A673 (cell line): ENCODE results near the gene SNRPA1. TPM values are rescaled to one million over a fixed set of nuclear protein-coding genes. Genes with fewer than 3 reads are reported as not detected.

ENCODE experiments used
- BruUV-seq: library from RNA; stranded (reverse); fragments of 400-500 nt; replicated peaks from 2 replicates; lab custom pipeline; 2021; lab: Mats Ljungman, UMichigan
- CTCF ChIA-PET: fragments of 300-600 bp; sonication (Branson Sonifier 250); formaldehyde crosslinking; loops from one replicate; lab custom pipeline; 2022; ENCODE audit warnings: antibody characterized with exemption; lab: Charles Lee
- POLR2A ChIA-PET: fragments of 300-600 bp; sonication (Branson Sonifier 250); formaldehyde crosslinking; loops from one replicate; lab custom pipeline; 2022; ENCODE audit warnings: antibody characterized with exemption; ENCODE audit not compliant: low non-redundant PET; lab: Charles Lee
- DNase-seq: peaks from one replicate; pipeline ENCODE4 v3.0.0-alpha.2; 2015; ENCODE audit warnings: low spot score
- H3K27ac ChIP-seq: fragments of 200-600 bp; sonication (generic); 2 replicates; pipeline ENCODE4 v1.5.1; 2016; ENCODE audit warnings: mixed run types, low read depth, mild to moderate bottlenecking, mixed read lengths, antibody characterized with exemption, low read length; ENCODE audit not compliant: poor library complexity, severe bottlenecking
- H3K27me3 ChIP-seq: fragments of 200-600 bp; sonication (generic); replicated peaks from 2 replicates; pipeline ENCODE4 v1.6.1; 2017; ENCODE audit warnings: mixed run types, low read depth, mild to moderate bottlenecking, mixed read lengths, antibody characterized with exemption, low read length; ENCODE audit not compliant: insufficient read depth, poor library complexity
- H3K36me3 ChIP-seq: fragments of 200-600 bp; sonication (generic); 2 replicates; pipeline ENCODE4 v1.6.1; 2016; ENCODE audit warnings: mixed run types, mild to moderate bottlenecking, mixed read lengths, antibody characterized with exemption, low read length; ENCODE audit not compliant: insufficient read depth, poor library complexity, severe bottlenecking
- H3K4me1 ChIP-seq: fragments of 200-600 bp; sonication (generic); 2 replicates; pipeline ENCODE4 v1.6.1; 2017; ENCODE audit warnings: mixed run types, mild to moderate bottlenecking, mixed read lengths, antibody characterized with exemption, low read length; ENCODE audit not compliant: insufficient read depth, poor library complexity, severe bottlenecking
- H3K4me3 ChIP-seq: fragments of 200-600 bp; sonication (generic); 2 replicates; pipeline ENCODE4 v1.5.1; 2016; ENCODE audit warnings: low read depth, mixed run types, mild to moderate bottlenecking, mixed read lengths, low read length; ENCODE audit not compliant: poor library complexity, severe bottlenecking
- H3K9me3 ChIP-seq: fragments of 200-600 bp; sonication (generic); 2 replicates; pipeline ENCODE4 v1.6.1; 2016; ENCODE audit warnings: mixed run types, low read depth, mild to moderate bottlenecking, mixed read lengths, antibody characterized with exemption, low read length; ENCODE audit not compliant: poor library complexity, severe bottlenecking
- CTCF ChIP-seq: fragments of 300-800, 200-600 bp; sonication (generic); conservative IDR thresholded peaks from 2 replicates; pipeline ENCODE4 v1.5.1; 2017; ENCODE audit warnings: low read depth, mild to moderate bottlenecking, antibody characterized with exemption, low read length, moderate library complexity, mixed read lengths
- EZH2 ChIP-seq: fragments of 200-600 bp; sonication (generic); IDR thresholded peaks from 2 replicates; pipeline ENCODE4 v1.6.1; 2017; ENCODE audit warnings: borderline replicate concordance, low read depth, mild to moderate bottlenecking, mixed read lengths, antibody characterized with exemption, low read length; ENCODE audit not compliant: poor library complexity, severe bottlenecking
- intact Hi-C: fragments of 100-400 bp; cut with micrococcal nuclease; formaldehyde crosslinking; loops from one replicate; pipeline ENCODE4 v1.10.0; 2022; ENCODE audit not compliant: unreplicated experiment
- total RNA-seq: library from RNA; stranded (reverse); gene quantifications from 2 replicates; pipeline ENCODE4 v1.2.3, GENCODE V29; 2021

SNRPA1 gene
- total RNA-seq, 1 experiment from 2014 or later, result 206 TPM

DNA sequence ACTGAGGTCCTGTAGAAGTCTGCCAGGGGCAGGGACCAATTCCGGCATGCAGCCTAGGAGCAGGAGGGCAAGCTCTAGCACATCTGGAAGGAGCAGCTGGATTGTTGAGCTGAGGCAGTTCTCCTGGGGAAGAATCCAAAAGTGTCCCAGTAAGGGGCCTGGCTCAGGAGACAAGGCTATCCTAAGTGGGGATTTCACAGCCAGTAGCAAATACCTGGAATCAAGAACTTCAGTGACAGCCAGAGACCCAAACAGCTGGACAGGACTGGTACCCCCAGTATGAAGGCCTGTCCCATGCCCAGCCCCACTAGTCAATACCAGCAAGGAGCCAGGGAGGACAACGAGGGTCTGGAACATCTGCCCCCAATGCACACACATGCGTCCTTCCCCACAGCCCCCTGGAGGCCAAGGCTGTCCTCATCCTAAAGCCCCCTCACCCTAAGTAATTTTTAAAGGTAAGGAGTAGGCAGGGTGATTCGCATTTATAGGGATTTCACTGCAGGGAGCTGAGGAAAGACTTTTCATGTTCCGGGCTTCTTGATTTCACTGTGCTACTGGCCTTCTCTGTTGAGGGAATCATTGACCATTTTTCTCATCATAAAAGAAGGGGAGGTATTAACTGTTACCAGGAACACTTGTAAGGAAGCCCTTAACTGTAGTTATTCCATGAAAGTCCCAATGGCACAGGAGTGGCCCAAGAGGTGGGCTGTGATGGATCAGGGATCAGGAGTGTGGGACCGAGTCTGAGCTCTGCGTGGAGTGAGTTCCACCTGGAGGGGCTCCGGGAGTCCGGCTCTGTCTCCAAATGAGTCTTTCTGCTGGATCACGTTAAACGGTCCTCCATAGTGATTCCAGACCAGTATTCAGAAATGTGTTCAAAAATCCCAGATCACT lies 40.6 kb downstream of the SNRPA1 start:
- H3K36me3 ChIP-seq, result no peaks in the 10 kb centered on the region
- ChIA-PET POLR2A (no interaction called here), CTCF (no interaction called here)
- no peak for DNase-seq
- no peaks in the 10 kb centered on the region for H3K27me3 ChIP-seq
- H3K9me3 ChIP-seq, result no peaks in the 10 kb centered on the region
- intact Hi-C loops, result loop anchor here (5.0 to 10.0 kb wide), 3 partner anchors 77 to 620 kb away; partner anchors contain the start of gene LRRK1
- no peak overlapping the region for H3K4me3 ChIP-seq
- no peak for TF ChIP-seq CTCF
- no peak for TF ChIP-seq EZH2
- peaks cover 4% of the 10 kb centered on the region for H3K4me1 ChIP-seq
- H3K27ac ChIP-seq, result no peak overlapping the region
- no TSS peak for BruUV-seq

DNA sequence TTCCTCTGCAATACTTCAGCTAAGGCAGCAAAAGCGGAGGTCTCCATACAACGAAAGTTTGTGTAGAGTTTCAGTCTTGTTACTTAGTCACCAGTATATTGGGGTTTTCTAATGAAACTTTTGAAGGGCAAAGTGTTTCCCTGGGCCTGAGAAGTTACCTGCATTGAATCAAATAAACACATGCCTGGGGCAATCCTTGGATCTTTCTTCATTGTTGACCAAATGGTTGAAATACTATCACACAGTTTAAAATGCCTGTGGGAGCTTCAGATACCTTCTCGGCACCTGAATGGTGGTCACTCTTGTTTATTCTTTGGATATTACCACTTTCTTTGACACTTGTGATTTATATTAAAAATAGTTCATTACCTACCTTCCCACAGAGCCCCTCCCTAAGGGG lies 42.2 kb downstream of the SNRPA1 start:
- POLR2A ChIA-PET, result no interaction called here
- Histone ChIP-seq H3K4me3 (peak overlapping the region; percentile 85), H3K27ac (peak overlapping the region; percentile 81), H3K9me3 (no peaks in the 10 kb centered on the region), H3K36me3 (no peaks in the 10 kb centered on the region), H3K27me3 (no peaks in the 10 kb centered on the region), H3K4me1 (peaks cover 8% of the 10 kb centered on the region)
- intact Hi-C loops, result loop anchor here (5.0 to 10.0 kb wide), 3 partner anchors 76 to 618 kb away; partner anchors contain the start of gene LRRK1
- no TSS peak for BruUV-seq
- no peak for TF ChIP-seq CTCF
- no peak for TF ChIP-seq EZH2
- CTCF ChIA-PET, result no interaction called here
- DNase-seq, result no peak

DNA sequence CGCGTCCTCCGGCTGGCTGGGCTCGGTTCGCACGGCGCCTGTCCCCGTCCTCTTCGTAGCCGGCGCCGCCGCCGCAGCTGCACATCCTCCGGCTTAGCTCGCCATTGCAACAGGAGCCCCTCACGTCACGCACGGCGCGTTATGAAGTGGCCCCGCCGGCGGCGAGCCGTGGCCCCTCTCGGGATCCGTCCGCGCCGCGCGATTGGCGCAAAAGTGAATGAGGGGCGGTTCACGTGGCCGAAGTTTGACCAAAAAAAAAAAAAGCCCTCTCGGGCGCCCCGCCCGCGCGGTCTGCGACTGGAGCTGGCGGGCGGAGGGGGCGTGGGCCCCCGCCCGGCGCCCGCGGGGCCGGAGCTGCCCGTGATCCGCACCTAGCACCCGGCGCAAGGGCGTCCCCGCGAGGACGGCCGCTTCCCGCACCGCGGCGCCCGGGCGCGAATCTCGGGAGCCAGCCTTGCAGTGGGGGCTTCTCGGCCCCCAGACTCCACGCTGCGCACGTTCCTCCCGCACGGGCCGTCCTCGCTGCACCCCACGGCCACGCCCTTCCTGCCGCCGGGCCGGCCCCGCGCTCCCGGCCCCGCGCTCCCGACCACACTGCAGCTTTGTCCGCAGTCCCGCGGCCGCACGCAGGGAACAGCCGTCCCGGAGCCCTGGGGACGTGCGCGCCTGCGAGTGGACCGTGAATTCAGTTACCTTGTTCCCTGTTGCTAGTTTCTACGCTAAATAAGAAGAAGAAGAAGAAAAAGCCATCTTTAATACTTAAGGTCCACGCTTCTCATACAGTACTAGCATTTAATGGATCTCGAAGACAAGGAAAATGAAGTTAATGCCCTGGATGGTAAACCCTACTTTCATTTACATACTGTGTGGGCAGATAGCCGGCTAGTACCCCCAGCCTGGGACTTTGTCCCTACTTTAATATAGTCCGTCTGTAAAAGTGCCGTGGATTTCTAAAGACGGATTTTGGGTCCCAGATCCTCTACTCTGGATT lies 42.9 kb downstream of the SNRPA1 start, which contains the start of gene CHSY1:
Gene CHSY1 (minus strand): TSS at position 219 of the 991 bp plus-strand sequence. CDS start 592 bp downstream, outside the sequence.
- ChIA-PET CTCF (interaction anchor here (0.6 kb wide), 1 partner anchor 607 kb away, joined by 3 read pairs; no protein-coding TSS in a partner anchor), POLR2A (interaction anchor here (0.6 kb wide), 2 partner anchors 124 to 183 kb away, joined by 4 to 9 read pairs; no protein-coding TSS in a partner anchor)
- no peaks in the 10 kb centered on the region for H3K36me3 ChIP-seq
- H3K27me3 ChIP-seq, result no peaks in the 10 kb centered on the region
- intact Hi-C loops, result loop anchor here (5.0 to 10.0 kb wide), 3 partner anchors 75 to 617 kb away; partner anchors contain the start of gene LRRK1
- no peak for TF ChIP-seq EZH2
- DNase-seq, result peak; percentile 94
- peak within 1 kb of the TSS; percentile 85 for H3K4me3 ChIP-seq
- H3K27ac ChIP-seq, result peak within 1 kb of the TSS; percentile 81
- H3K4me1 ChIP-seq, result peaks cover 8% of the 10 kb centered on the region
- BruUV-seq, result TSS peak; percentile 74
- no peaks in the 10 kb centered on the region for H3K9me3 ChIP-seq
